ENCODE measurements around the gene PNKP. TPM values are rescaled to one million over a fixed set of nuclear protein-coding genes. Genes with fewer than 3 reads are reported as not detected.

PNKP gene
- total and polyA plus RNA-seq, 3 experiments from 2014 or later: 28.4 to 98.7 (median 91.6) TPM

GRCh38 chr19:49894879-49895565 is 27.6 kb upstream of the PNKP start:
- POLR2A ChIA-PET: interaction anchor here (1.1 kb wide), 1 partner anchor 14 kb away, joined by 3 read pairs; no protein-coding TSS in a partner anchor
- DNase-seq: peak in 3 of 5 donors; percentile 27 to 57 (median 28)
- H3K36me3 Mint-ChIP-seq: no peaks in the 10 kb centered on the region
- CTCF ChIA-PET: no interaction called here
- H3K4me3 Mint-ChIP-seq: peak overlapping the region in 6 of 7 donors; percentile 33 to 91 (median 86)
- H3K4me3 ChIP-seq (ENCODE audit: low read length): no peak overlapping the region
- H3K9me3 Mint-ChIP-seq: no peaks in the 10 kb centered on the region
- H3K27me3 ChIP-seq (ENCODE audit: insufficient read depth, low read length, poor library complexity, severe bottlenecking): no peaks in the 10 kb centered on the region
- peak overlapping the region; percentile 19 to 100 (median 98) for H3K27ac Mint-ChIP-seq
- peaks cover 0 to 2% of the 10 kb centered on the region in 2 donors for H3K27me3 Mint-ChIP-seq
- H3K4me1 Mint-ChIP-seq: peaks cover 26 to 48% (median 37%) of the 10 kb centered on the region in 3 donors
- H3K4me1 ChIP-seq (ENCODE audit: insufficient read depth, low read length): peaks cover 21% of the 10 kb centered on the region
- no peak overlapping the region for H3K27ac ChIP-seq (ENCODE audit: low read depth, low read length)
- no peaks in the 10 kb centered on the region for H3K9me3 ChIP-seq (ENCODE audit: low read length)
- no peaks in the 10 kb centered on the region for H3K36me3 ChIP-seq (ENCODE audit: insufficient read depth, low read length)

- H3K36me3 ChIP-seq (ENCODE audit: insufficient read depth, low read length): no peaks in the 10 kb centered on the region
- H3K36me3 Mint-ChIP-seq: no peaks in the 10 kb centered on the region
- peak overlapping the region in 5 of 8 donors; percentile 29 to 100 (median 69) for H3K27ac Mint-ChIP-seq
- H3K27ac ChIP-seq (ENCODE audit: low read depth, low read length): no peak overlapping the region
- no peak for DNase-seq
- CTCF ChIA-PET: interaction anchor here (1.9 kb wide), 1 partner anchor 14 kb away, joined by 4 read pairs; no protein-coding TSS in a partner anchor
- H3K4me3 Mint-ChIP-seq: peak overlapping the region in 2 of 7 donors; percentile 41 to 43
- H3K4me1 ChIP-seq (ENCODE audit: insufficient read depth, low read length): peaks cover 26% of the 10 kb centered on the region
- peaks cover 0 to 2% of the 10 kb centered on the region in 2 donors for H3K27me3 Mint-ChIP-seq
- H3K9me3 ChIP-seq (ENCODE audit: low read length): no peaks in the 10 kb centered on the region
- H3K4me1 Mint-ChIP-seq: peaks cover 27 to 50% (median 37%) of the 10 kb centered on the region in 3 donors
- POLR2A ChIA-PET: interaction anchor here (1.1 kb wide), 1 partner anchor 15 kb away, joined by 3 read pairs; no protein-coding TSS in a partner anchor
- H3K27me3 ChIP-seq (ENCODE audit: insufficient read depth, low read length, poor library complexity, severe bottlenecking): no peaks in the 10 kb centered on the region
- no peaks in the 10 kb centered on the region for H3K9me3 Mint-ChIP-seq
- H3K4me3 ChIP-seq (ENCODE audit: low read length): no peak overlapping the region
Observed at GRCh38 chr19:49894011-49894664, 26.8 kb upstream of the PNKP start.

- no peak for DNase-seq
- peak overlapping the region in 7 of 8 donors; percentile 57 to 87 (median 81) for H3K27ac Mint-ChIP-seq
- H3K27me3 ChIP-seq (ENCODE audit: insufficient read depth, low read length, poor library complexity, severe bottlenecking): no peaks in the 10 kb centered on the region
- no peaks in the 10 kb centered on the region for H3K36me3 ChIP-seq (ENCODE audit: insufficient read depth, low read length)
- CTCF ChIA-PET: interaction anchor here (1.6 to 1.9 kb wide), 2 partner anchors 13 to 175 kb away, joined by 3 to 4 read pairs; no protein-coding TSS in a partner anchor
- H3K9me3 ChIP-seq (ENCODE audit: low read length): no peaks in the 10 kb centered on the region
- no peaks in the 10 kb centered on the region for H3K9me3 Mint-ChIP-seq
- no peak overlapping the region for H3K27ac ChIP-seq (ENCODE audit: low read depth, low read length)
- peaks cover 24 to 45% (median 35%) of the 10 kb centered on the region in 3 donors for H3K4me1 Mint-ChIP-seq
- peaks cover 23% of the 10 kb centered on the region for H3K4me1 ChIP-seq (ENCODE audit: insufficient read depth, low read length)
- POLR2A ChIA-PET: no interaction called here
- no peak overlapping the region for H3K4me3 ChIP-seq (ENCODE audit: low read length)
- H3K27me3 Mint-ChIP-seq: peaks cover 0 to 2% of the 10 kb centered on the region in 2 donors
- H3K36me3 Mint-ChIP-seq: peaks cover 0 to 3% (median 0%) of the 10 kb centered on the region in 3 donors
- peak overlapping the region in 4 of 7 donors; percentile 22 to 43 (median 30) for H3K4me3 Mint-ChIP-seq
Observed at GRCh38 chr19:49892716-49893115, 25.3 kb upstream of the PNKP start.

GRCh38 chr19:49891393-49891792 is 24.0 kb upstream of the PNKP start:
- peaks cover 11 to 32% (median 21%) of the 10 kb centered on the region in 3 donors for H3K4me1 Mint-ChIP-seq

GRCh38 chr19:49890349-49891311 is 23.3 kb upstream of the PNKP start:
- Mint-ChIP-seq H3K4me1 (peaks cover 7 to 24% (median 16%) of the 10 kb centered on the region in 3 donors), H3K27ac (peak overlapping the region; percentile 68 to 92 (median 86)), H3K9me3 (no peaks in the 10 kb centered on the region), H3K4me3 (peak overlapping the region; percentile 65 to 85 (median 83)), H3K27me3 (peaks cover 0 to 2% of the 10 kb centered on the region in 2 donors), H3K36me3 (peaks cover 0 to 10% (median 0%) of the 10 kb centered on the region in 3 donors)
- peak in 4 of 5 donors; percentile 50 to 71 (median 70) for DNase-seq
- Histone ChIP-seq H3K27ac (ENCODE audit: low read depth, low read length) (peak overlapping the region; percentile 38), H3K27me3 (ENCODE audit: insufficient read depth, low read length, poor library complexity, severe bottlenecking) (no peaks in the 10 kb centered on the region), H3K36me3 (ENCODE audit: insufficient read depth, low read length) (no peaks in the 10 kb centered on the region), H3K9me3 (ENCODE audit: low read length) (no peaks in the 10 kb centered on the region), H3K4me3 (ENCODE audit: low read length) (peak overlapping the region; percentile 59), H3K4me1 (ENCODE audit: insufficient read depth, low read length) (peaks cover 5% of the 10 kb centered on the region)
- ChIA-PET POLR2A (interaction anchor here (0.5 to 1.1 kb wide), 2 partner anchors 38 to 546 kb away, joined by 3 to 7 read pairs; partner anchors contain the start of genes ATF5 and NUP62), CTCF (interaction anchor here (0.7 to 1.7 kb wide), 10 partner anchors 9 to 78 kb away, joined by 3 to 6 read pairs (median 3); partner anchors contain the start of genes AKT1S1, ATF5, FUZ and NUP62)

More at GRCh38 chr19:49891393-49891792, 24.0 kb upstream of the PNKP start:
- ChIA-PET CTCF (interaction anchor here (1.1 to 1.7 kb wide), 3 partner anchors 14 to 79 kb away, joined by 3 to 4 read pairs (median 3); partner anchors contain the start of genes AKT1S1, ATF5, FUZ and NUP62), POLR2A (interaction anchor here (0.9 kb wide), 1 partner anchor 38 kb away, joined by 11 read pairs; the partner anchor contains the start of gene ATF5)
- H3K36me3 ChIP-seq (ENCODE audit: insufficient read depth, low read length): no peaks in the 10 kb centered on the region
- no peak for DNase-seq
- H3K9me3 ChIP-seq (ENCODE audit: low read length): no peaks in the 10 kb centered on the region
- Mint-ChIP-seq H3K27ac (peak overlapping the region in 6 of 8 donors; percentile 51 to 94 (median 80)), H3K36me3 (peaks cover 0 to 7% (median 0%) of the 10 kb centered on the region in 3 donors), H3K27me3 (peaks cover 0 to 2% of the 10 kb centered on the region in 2 donors), H3K9me3 (no peaks in the 10 kb centered on the region), H3K4me3 (peak overlapping the region in 5 of 7 donors; percentile 32 to 80 (median 41))
- peaks cover 10% of the 10 kb centered on the region for H3K4me1 ChIP-seq (ENCODE audit: insufficient read depth, low read length)
- no peaks in the 10 kb centered on the region for H3K27me3 ChIP-seq (ENCODE audit: insufficient read depth, low read length, poor library complexity, severe bottlenecking)
- H3K27ac ChIP-seq (ENCODE audit: low read depth, low read length): no peak overlapping the region
- H3K4me3 ChIP-seq (ENCODE audit: low read length): no peak overlapping the region

- Mint-ChIP-seq H3K27me3 (peaks cover 0 to 2% of the 10 kb centered on the region in 2 donors), H3K36me3 (peaks cover 0 to 16% (median 0%) of the 10 kb centered on the region in 3 donors), H3K9me3 (no peaks in the 10 kb centered on the region), H3K4me3 (peak overlapping the region; percentile 65 to 85 (median 83)), H3K27ac (peak overlapping the region; percentile 68 to 91 (median 85)), H3K4me1 (peaks cover 7 to 19% (median 13%) of the 10 kb centered on the region in 3 donors)
- H3K27ac ChIP-seq (ENCODE audit: low read depth, low read length): peak overlapping the region; percentile 38
- H3K9me3 ChIP-seq (ENCODE audit: low read length): no peaks in the 10 kb centered on the region
- no peaks in the 10 kb centered on the region for H3K36me3 ChIP-seq (ENCODE audit: insufficient read depth, low read length)
- peak overlapping the region; percentile 59 for H3K4me3 ChIP-seq (ENCODE audit: low read length)
- peak; percentile 56 to 76 (median 70) for DNase-seq
- CTCF ChIA-PET: interaction anchor here (0.7 to 1.3 kb wide), 8 partner anchors 9 to 77 kb away, joined by 3 to 6 read pairs (median 3); partner anchors contain the start of genes AKT1S1, ATF5, FUZ and PTOV1
- H3K4me1 ChIP-seq (ENCODE audit: insufficient read depth, low read length): peaks cover 5% of the 10 kb centered on the region
- POLR2A ChIA-PET: interaction anchor here (1.1 kb wide), 2 partner anchors 13 to 39 kb away, joined by 3 to 7 read pairs; partner anchors contain the start of genes AKT1S1, ATF5, NUP62 and TBC1D17
- H3K27me3 ChIP-seq (ENCODE audit: insufficient read depth, low read length, poor library complexity, severe bottlenecking): no peaks in the 10 kb centered on the region
Observed at GRCh38 chr19:49889687-49890348, 22.4 kb upstream of the PNKP start.
